Cardiac fibroblast (primary cell): Measurements from ENCODE around the gene SCPEP1.
"Not testable (repeated sequence)": the region's sequence is repeated elsewhere in the genome, so short reads cannot be mapped to it uniquely, and the experiment has no call there.

Source experiments
- DNase-seq, 2 donors: peaks; one replicate each; pipeline versions ENCODE4 v3.0.0 to v3.0.0-alpha.2; 2010; ENCODE audit warnings: low read depth in 2 of 2
- H3K4me3 ChIP-seq, 2 donors: replicated peaks in 1 of 2; 1 replicate in 1 of 2; 2 replicates in 1 of 2; pipeline ENCODE4 v1.5.1; 2011; ENCODE audit warnings: low read depth in 2 of 2, low read length in 2 of 2, mild to moderate bottlenecking in 2 of 2, moderate library complexity in 1 of 2
- CTCF ChIP-seq: IDR thresholded peaks from one replicate; pipeline ENCODE4 v1.5.1; 2011; ENCODE audit warnings: low read depth, mild to moderate bottlenecking, low read length, inconsistent platforms

SCPEP1 gene

GRCh38 chr17:56934280-56934679, 43.7 kb upstream of the SCPEP1 start:
- H3K4me3 ChIP-seq: no peak overlapping the region
- no peak for TF ChIP-seq CTCF
- no peak for DNase-seq

- no peak for TF ChIP-seq CTCF
- no peak overlapping the region for H3K4me3 ChIP-seq
- no peak for DNase-seq
These were observed 42.5 kb upstream of the SCPEP1 start for GRCh38 chr17:56935461-56935860.

- no peak for DNase-seq
- no peak for TF ChIP-seq CTCF
- no peak overlapping the region for H3K4me3 ChIP-seq
These were observed 41.1 kb upstream of the SCPEP1 start for GRCh38 chr17:56936697-56937322.

- no peak overlapping the region for H3K4me3 ChIP-seq
- no peak for TF ChIP-seq CTCF
- DNase-seq: no peak
These were observed 40.2 kb upstream of the SCPEP1 start for GRCh38 chr17:56937687-56938086.

- DNase-seq: peak; percentile 6 to 52
- not testable (repeated sequence) for H3K4me3 ChIP-seq
These were observed 39.7 kb upstream of the SCPEP1 start for GRCh38 chr17:56938206-56938605.

- TF ChIP-seq CTCF: peak; percentile 57
- peak; percentile 73 to 74 for DNase-seq
- H3K4me3 ChIP-seq: no peak overlapping the region
These were observed 38.0 kb upstream of the SCPEP1 start for GRCh38 chr17:56939869-56940484.

- no peak overlapping the region for H3K4me3 ChIP-seq
- peak in 1 of 2 donors; percentile 27 for DNase-seq
- TF ChIP-seq CTCF: no peak
These were observed 34.3 kb upstream of the SCPEP1 start for GRCh38 chr17:56943505-56944125.
